Skeletal muscle satellite cell (primary cell): Measurements from ENCODE around the gene HERC4.
"Not testable (repeated sequence)": the region's sequence is repeated elsewhere in the genome, so short reads cannot be mapped to it uniquely, and the experiment has no call there.

ENCODE experiments used
- H3K27me3 ChIP-seq: 2 replicates; pipeline ENCODE4 v1.7.0; 2013; ENCODE audit warnings: low read length; ENCODE audit not compliant: control insufficient read depth, insufficient read depth
- H3K36me3 ChIP-seq: 2 replicates; pipeline ENCODE4 v1.7.0; 2013; ENCODE audit warnings: mild to moderate bottlenecking, control low read depth, low read length; ENCODE audit not compliant: insufficient read depth
- H3K4me1 ChIP-seq: 2 replicates; pipeline ENCODE4 v1.7.0; 2013; ENCODE audit warnings: low read length; ENCODE audit not compliant: control insufficient read depth, insufficient read depth
- H3K4me2 ChIP-seq: 2 replicates; pipeline ENCODE4 v1.7.0; 2013; ENCODE audit warnings: mild to moderate bottlenecking, low read length
- H3K4me3 ChIP-seq: 2 replicates; pipeline ENCODE4 v1.7.0; 2013; ENCODE audit warnings: low read length
- H3K9ac ChIP-seq: 2 replicates; pipeline ENCODE4 v1.7.0; 2013; ENCODE audit warnings: mild to moderate bottlenecking, low read depth, low read length, moderate library complexity
- H3K9me3 ChIP-seq: replicated peaks from 2 replicates; pipeline ENCODE4 v1.7.0; 2013; ENCODE audit warnings: mild to moderate bottlenecking, control low read depth, low read length

The HERC4 gene

DNA sequence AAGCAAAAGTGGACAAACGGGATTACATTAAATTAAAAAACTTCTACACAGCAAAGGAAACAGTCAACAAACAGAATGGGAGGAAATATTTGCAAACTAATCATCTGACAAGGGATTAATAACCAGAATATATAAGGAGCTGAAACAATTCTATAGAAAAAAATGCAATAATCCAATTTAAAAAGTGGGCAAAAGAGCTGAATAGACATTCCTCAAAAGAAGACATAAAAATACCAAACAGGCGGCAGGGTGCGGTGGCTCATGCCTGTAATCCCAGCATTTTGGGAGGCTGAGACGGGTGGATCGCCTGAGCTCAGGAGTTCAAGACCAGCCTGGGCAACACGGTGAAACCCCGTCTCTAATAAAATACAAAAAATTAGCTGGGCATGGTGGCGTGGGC, 92.5 kb downstream of the HERC4 start:
- not testable (repeated sequence) for H3K27me3 ChIP-seq, H3K9me3 ChIP-seq, H3K4me1 ChIP-seq, H3K9ac ChIP-seq, H3K4me2 ChIP-seq, H3K4me3 ChIP-seq
- peaks cover 88% of the 10 kb centered on the region for H3K36me3 ChIP-seq

- Histone ChIP-seq H3K36me3 (peaks cover 92% of the 10 kb centered on the region), H3K27me3 (no peaks in the 10 kb centered on the region), H3K4me3 (no peak overlapping the region), H3K9me3 (no peaks in the 10 kb centered on the region), H3K4me2 (no peak overlapping the region), H3K4me1 (peaks cover 8% of the 10 kb centered on the region), H3K9ac (no peak overlapping the region)
Observed at GRCh38 chr10:67978749-67979148, 96.3 kb downstream of the HERC4 start.

DNA sequence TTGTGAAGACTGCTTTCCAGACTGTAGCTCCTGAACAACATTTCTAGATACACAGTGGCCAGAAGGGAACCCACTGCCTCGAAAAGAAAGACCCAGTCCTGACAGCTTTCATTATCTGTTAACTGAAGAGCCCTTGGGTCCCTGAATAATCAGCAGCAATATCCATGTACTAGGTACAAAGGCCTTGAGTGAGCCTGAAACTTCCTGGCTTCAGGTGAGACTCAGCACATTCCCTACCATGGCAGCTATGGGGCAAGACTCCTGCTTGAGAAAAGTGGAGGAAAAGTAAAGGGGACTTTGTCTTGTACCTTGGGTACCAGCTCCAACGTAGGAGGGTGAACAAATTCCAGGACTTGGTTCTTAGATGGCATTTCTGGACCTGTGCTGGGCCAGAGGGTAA, 97.8 kb downstream of the HERC4 start:
- Histone ChIP-seq H3K9ac (no peak overlapping the region), H3K36me3 (peaks cover 97% of the 10 kb centered on the region), H3K4me3 (no peak overlapping the region), H3K9me3 (no peaks in the 10 kb centered on the region), H3K4me2 (no peak overlapping the region), H3K27me3 (no peaks in the 10 kb centered on the region), H3K4me1 (peaks cover 8% of the 10 kb centered on the region)

GRCh38 chr10:67976292-67977245, 98.5 kb downstream of the HERC4 start:
- Histone ChIP-seq H3K36me3 (peaks cover 97% of the 10 kb centered on the region), H3K4me3 (no peak overlapping the region), H3K4me2 (no peak overlapping the region), H3K4me1 (peaks cover 8% of the 10 kb centered on the region), H3K27me3 (no peaks in the 10 kb centered on the region), H3K9ac (no peak overlapping the region), H3K9me3 (peaks cover 2% of the 10 kb centered on the region)

DNA sequence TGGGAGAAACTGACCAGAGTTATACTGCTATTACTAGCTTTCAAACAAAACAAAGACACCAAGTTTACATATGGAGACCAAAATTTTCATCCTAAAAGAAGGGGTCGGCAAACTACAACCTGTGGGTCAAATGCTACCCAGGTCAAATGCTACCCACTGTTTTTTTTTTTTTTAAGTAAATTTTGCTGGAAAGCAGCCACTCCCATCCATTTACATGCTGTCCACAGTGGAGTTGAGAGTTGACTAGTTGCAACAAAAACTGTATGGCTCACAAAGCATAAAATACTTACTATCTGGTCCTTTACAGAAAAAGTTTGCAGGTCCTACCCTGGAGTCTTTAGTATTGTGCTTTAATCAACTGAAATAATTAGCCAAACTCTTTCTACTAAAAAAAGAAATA, 99.2 kb downstream of the HERC4 start:
- Histone ChIP-seq H3K4me2 (no peak overlapping the region), H3K9ac (no peak overlapping the region), H3K4me1 (peaks cover 8% of the 10 kb centered on the region), H3K9me3 (peaks cover 6% of the 10 kb centered on the region), H3K36me3 (peaks cover 97% of the 10 kb centered on the region), H3K4me3 (no peak overlapping the region), H3K27me3 (no peaks in the 10 kb centered on the region)

GRCh38 chr10:67971311-67971710, 103.8 kb downstream of the HERC4 start:
- Histone ChIP-seq H3K36me3 (peaks cover 85% of the 10 kb centered on the region), H3K4me3 (no peak overlapping the region), H3K9me3 (peaks cover 6% of the 10 kb centered on the region), H3K4me1 (peaks cover under 1% of the 10 kb centered on the region), H3K9ac (no peak overlapping the region), H3K27me3 (no peaks in the 10 kb centered on the region), H3K4me2 (no peak overlapping the region)

GRCh38 chr10:67969875-67970274, 105.2 kb downstream of the HERC4 start:
- no peak overlapping the region for H3K4me2 ChIP-seq
- peaks cover 6% of the 10 kb centered on the region for H3K9me3 ChIP-seq
- no peak overlapping the region for H3K4me3 ChIP-seq
- no peaks in the 10 kb centered on the region for H3K27me3 ChIP-seq
- no peak overlapping the region for H3K9ac ChIP-seq
- no peaks in the 10 kb centered on the region for H3K4me1 ChIP-seq
- peaks cover 86% of the 10 kb centered on the region for H3K36me3 ChIP-seq

DNA sequence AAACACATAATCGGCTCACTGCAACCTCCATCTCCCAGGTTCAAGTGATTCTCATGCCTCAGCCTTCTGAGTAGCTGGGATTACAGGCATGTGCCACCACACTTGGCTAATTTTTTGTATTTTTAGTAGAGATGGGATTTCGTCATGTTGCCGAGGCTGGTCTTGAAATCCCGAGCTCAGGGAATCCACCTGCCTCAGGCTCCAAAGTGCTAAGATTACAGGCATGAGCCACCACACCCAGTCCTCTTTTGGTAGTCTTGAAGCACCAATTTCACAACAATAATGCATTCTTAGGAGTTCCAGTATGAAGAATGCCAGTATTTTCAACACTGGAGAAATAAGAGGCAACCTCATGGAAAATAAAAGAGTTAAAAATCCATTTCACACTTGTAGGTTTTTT, 109.0 kb downstream of the HERC4 start:
- H3K4me1 ChIP-seq, H3K9me3 ChIP-seq, H3K4me3 ChIP-seq, H3K9ac ChIP-seq, H3K4me2 ChIP-seq, H3K27me3 ChIP-seq: not testable (repeated sequence)
- peaks cover 80% of the 10 kb centered on the region for H3K36me3 ChIP-seq

- H3K27me3 ChIP-seq, result no peaks in the 10 kb centered on the region
- no peak overlapping the region for H3K4me2 ChIP-seq
- no peaks in the 10 kb centered on the region for H3K9me3 ChIP-seq
- H3K9ac ChIP-seq, result no peak overlapping the region
- peaks cover 80% of the 10 kb centered on the region for H3K36me3 ChIP-seq
- no peak overlapping the region for H3K4me3 ChIP-seq
- H3K4me1 ChIP-seq, result no peaks in the 10 kb centered on the region
Observed at GRCh38 chr10:67965456-67965855, 109.6 kb downstream of the HERC4 start.

GRCh38 chr10:67959839-67960476, 115.1 kb downstream of the HERC4 start:
- Histone ChIP-seq H3K4me2 (no peak overlapping the region), H3K9me3 (no peaks in the 10 kb centered on the region), H3K4me3 (no peak overlapping the region), H3K9ac (no peak overlapping the region), H3K27me3 (no peaks in the 10 kb centered on the region), H3K4me1 (no peaks in the 10 kb centered on the region), H3K36me3 (peaks cover 73% of the 10 kb centered on the region)

DNA sequence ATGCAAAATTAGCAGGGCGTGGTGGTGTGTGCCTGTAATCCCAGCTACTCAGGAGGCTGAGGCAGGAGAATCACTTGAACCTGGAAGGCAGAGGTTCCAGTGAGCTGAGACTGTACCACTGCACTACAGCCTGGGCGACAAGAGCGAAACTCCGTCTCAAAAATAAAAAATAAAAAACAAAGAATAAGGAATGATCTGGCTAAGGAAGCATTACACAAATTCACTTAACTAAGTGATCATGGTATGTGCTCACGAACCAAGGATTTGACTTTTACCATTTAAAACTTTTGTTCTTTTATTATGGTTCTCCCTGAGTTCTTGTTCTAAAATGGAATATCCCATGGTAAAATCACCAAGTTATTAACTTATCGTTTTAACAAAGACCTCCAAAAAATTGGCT, 119.5 kb downstream of the HERC4 start:
- Histone ChIP-seq H3K4me1 (no peaks in the 10 kb centered on the region), H3K27me3 (no peaks in the 10 kb centered on the region), H3K36me3 (peaks cover 66% of the 10 kb centered on the region), H3K4me2 (no peak overlapping the region), H3K9me3 (no peaks in the 10 kb centered on the region), H3K9ac (no peak overlapping the region), H3K4me3 (no peak overlapping the region)

DNA sequence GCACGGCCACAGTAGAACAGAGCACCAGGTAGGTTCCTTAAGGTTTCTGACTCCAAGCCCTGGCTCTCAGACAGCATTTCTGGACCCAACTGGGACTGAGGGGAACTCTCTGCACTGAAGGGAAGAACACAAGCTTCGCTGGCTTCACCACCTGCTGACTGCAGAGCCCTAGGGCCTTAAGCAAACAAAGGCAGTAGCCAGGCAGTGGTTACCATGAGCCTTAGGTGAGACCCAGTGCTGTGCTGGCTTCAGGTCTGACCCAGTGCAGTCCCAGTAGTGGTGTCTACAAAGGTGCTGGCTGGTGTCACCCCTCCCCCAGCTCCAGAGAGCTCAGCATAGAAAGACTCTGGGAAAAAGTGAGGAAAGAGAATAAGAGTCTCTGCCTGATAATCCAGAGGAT, 131.2 kb downstream of the HERC4 start:
- Histone ChIP-seq H3K4me1 (no peaks in the 10 kb centered on the region), H3K36me3 (peaks cover 83% of the 10 kb centered on the region)

More for the DNA sequence above, 131.2 kb downstream of the HERC4 start:
- Histone ChIP-seq H3K27me3 (no peaks in the 10 kb centered on the region), H3K9ac (no peak overlapping the region), H3K4me2 (no peak overlapping the region), H3K9me3 (no peaks in the 10 kb centered on the region), H3K4me3 (no peak overlapping the region)
